ENCODE results near the gene AUTS2.

The AUTS2 gene

GRCh38 chr7:70743531-70744325 lies 1145.5 kb downstream of the AUTS2 start:
- DNase-seq: no peak

- no peak for DNase-seq
Measured at GRCh38 chr7:70744492-70744891, 1146.2 kb downstream of the AUTS2 start.

- DNase-seq: no peak
Measured at GRCh38 chr7:70749831-70750230, 1151.6 kb downstream of the AUTS2 start.

- no peak for DNase-seq
Measured at GRCh38 chr7:70751895-70752294, 1153.6 kb downstream of the AUTS2 start.

- DNase-seq: no peak
Measured at GRCh38 chr7:70752794-70753241, 1154.5 kb downstream of the AUTS2 start.

- no peak for DNase-seq
Measured at GRCh38 chr7:70756789-70757188, 1158.5 kb downstream of the AUTS2 start.

GRCh38 chr7:70758646-70759045 lies 1160.4 kb downstream of the AUTS2 start:
- no peak for DNase-seq

GRCh38 chr7:70759674-70760073 lies 1161.4 kb downstream of the AUTS2 start:
- no peak for DNase-seq

- no peak for DNase-seq
Measured at GRCh38 chr7:70761711-70762328, 1163.5 kb downstream of the AUTS2 start.

- DNase-seq: no peak
Measured at GRCh38 chr7:70762696-70763095, 1164.4 kb downstream of the AUTS2 start.

- DNase-seq: no peak
Measured at GRCh38 chr7:70763961-70764691, 1165.9 kb downstream of the AUTS2 start.

GRCh38 chr7:70764701-70765208 lies 1166.5 kb downstream of the AUTS2 start:
- DNase-seq: no peak

- no peak for DNase-seq
Measured at GRCh38 chr7:70765651-70766050, 1167.4 kb downstream of the AUTS2 start.

GRCh38 chr7:70766109-70766508 lies 1167.8 kb downstream of the AUTS2 start:
- no peak for DNase-seq

- DNase-seq: no peak
Measured at GRCh38 chr7:70766694-70767093, 1168.4 kb downstream of the AUTS2 start.

- no peak for DNase-seq
Measured at GRCh38 chr7:70770154-70770553, 1171.9 kb downstream of the AUTS2 start.

- DNase-seq: no peak
Measured at GRCh38 chr7:70771451-70771850, 1173.2 kb downstream of the AUTS2 start.

- DNase-seq: no peak
Measured at GRCh38 chr7:70772891-70773290, 1174.6 kb downstream of the AUTS2 start.

GRCh38 chr7:70773406-70773805 lies 1175.1 kb downstream of the AUTS2 start:
- no peak for DNase-seq

GRCh38 chr7:70774950-70775527 lies 1176.8 kb downstream of the AUTS2 start:
- DNase-seq: no peak

GRCh38 chr7:70775570-70776156 lies 1177.4 kb downstream of the AUTS2 start:
- no peak for DNase-seq

- no peak for DNase-seq
Measured at GRCh38 chr7:70776627-70777101, 1178.4 kb downstream of the AUTS2 start.

- no peak for DNase-seq
Measured at GRCh38 chr7:70777251-70777650, 1179.0 kb downstream of the AUTS2 start.
